Measurements from ENCODE around the gene SRP72. TPM values are rescaled to one million over a fixed set of nuclear protein-coding genes. Genes with fewer than 3 reads are reported as not detected.
"Not testable (repeated sequence)": the region's sequence is repeated elsewhere in the genome, so short reads cannot be mapped to it uniquely, and the experiment has no call there.

Gene SRP72
- total and polyA plus RNA-seq, 5 donors from 2014 or later: 111 to 196 (median 138) TPM

DNA sequence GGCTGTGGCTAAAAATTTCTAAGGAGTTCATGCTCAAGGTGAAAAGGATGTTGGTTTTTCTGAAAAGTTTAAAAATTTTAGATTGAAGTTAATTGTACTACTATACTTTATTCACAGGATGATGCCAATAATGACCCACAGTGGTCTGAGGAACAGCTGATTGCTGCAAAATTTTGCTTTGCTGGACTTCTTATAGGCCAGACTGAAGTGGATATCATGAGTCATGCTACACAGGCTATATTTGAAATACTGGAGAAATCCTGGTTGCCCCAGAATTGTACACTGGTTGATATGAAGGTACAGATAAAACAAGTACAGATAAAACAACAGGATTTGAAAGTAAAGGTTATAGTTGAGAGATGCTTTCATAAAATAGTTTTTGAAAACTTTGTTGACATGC lies 19.1 kb upstream of the SRP72 start:
- H3K9me3 Mint-ChIP-seq: peaks cover 0 to 2% (median 0%) of the 10 kb centered on the region in 7 donors
- H3K36me3 Mint-ChIP-seq: peaks cover 29% of the 10 kb centered on the region
- DNase-seq (no peak), ATAC-seq (ENCODE audit: low read depth in 2 of 2) (no peak)
- Histone ChIP-seq H3K27me3 (ENCODE audit: control insufficient read depth, insufficient read depth, low read length) (no peaks in the 10 kb centered on the region), H3K36me3 (ENCODE audit: control insufficient read depth, insufficient read depth, low read length) (peaks cover 14% of the 10 kb centered on the region), H3K9me3 (ENCODE audit: control insufficient read depth in 2 of 2, low read length in 2 of 2) (no peaks in the 10 kb centered on the region), H3K4me1 (ENCODE audit: control insufficient read depth, insufficient read depth, low read length, poor library complexity, severe bottlenecking) (no peaks in the 10 kb centered on the region), H3K4me3 (ENCODE audit: low read depth, low read length) (no peak overlapping the region), H3K27ac (ENCODE audit: insufficient read depth, low read length, poor library complexity, severe bottlenecking) (no peak overlapping the region)
- H3K4me1 Mint-ChIP-seq: peaks cover 9 to 11% (median 10%) of the 10 kb centered on the region in 4 donors
- no peak overlapping the region for H3K4me3 Mint-ChIP-seq
- H3K27me3 Mint-ChIP-seq: no peaks in the 10 kb centered on the region
- no peak overlapping the region for H3K27ac Mint-ChIP-seq

GRCh38 chr4:56449475-56449874 lies 17.9 kb upstream of the SRP72 start:
- H3K27ac ChIP-seq (ENCODE audit: insufficient read depth, low read length, poor library complexity, severe bottlenecking); H3K4me3 Mint-ChIP-seq; ATAC-seq (ENCODE audit: low read depth in 2 of 2); H3K4me1 ChIP-seq (ENCODE audit: control insufficient read depth, insufficient read depth, low read length, poor library complexity, severe bottlenecking); H3K9me3 ChIP-seq (ENCODE audit: control insufficient read depth in 2 of 2, low read length in 2 of 2); DNase-seq; H3K27me3 Mint-ChIP-seq; H3K27me3 ChIP-seq (ENCODE audit: control insufficient read depth, insufficient read depth, low read length); H3K4me3 ChIP-seq (ENCODE audit: low read depth, low read length); H3K9me3 Mint-ChIP-seq: not testable (repeated sequence)
- H3K36me3 ChIP-seq (ENCODE audit: control insufficient read depth, insufficient read depth, low read length): peaks cover 20% of the 10 kb centered on the region
- Mint-ChIP-seq H3K4me1 (peaks cover 8 to 12% (median 9%) of the 10 kb centered on the region in 4 donors), H3K27ac (peak overlapping the region in 1 of 3 donors; percentile 46), H3K36me3 (peaks cover 31% of the 10 kb centered on the region)

DNA sequence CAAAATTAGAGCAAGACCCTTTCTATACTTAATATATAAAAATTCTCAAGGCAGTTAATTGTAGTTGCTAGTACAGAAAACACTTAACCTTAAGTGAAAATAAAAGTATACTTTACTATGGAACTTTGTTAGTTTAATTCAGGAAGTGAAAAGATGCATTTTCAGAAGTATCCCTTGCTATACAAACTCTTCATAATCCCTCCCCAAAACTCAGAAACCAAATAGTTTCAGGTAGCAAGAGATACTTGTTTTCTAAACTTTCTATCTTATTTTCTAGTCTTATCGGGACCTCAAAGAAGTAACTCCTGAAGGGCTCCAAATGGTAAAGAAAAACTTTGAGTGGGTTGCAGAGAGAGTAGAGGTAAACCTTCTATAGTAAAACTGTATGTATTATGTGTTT lies 17.1 kb upstream of the SRP72 start:
- H3K36me3 ChIP-seq (ENCODE audit: control insufficient read depth, insufficient read depth, low read length): peaks cover 28% of the 10 kb centered on the region
- no peaks in the 10 kb centered on the region for H3K9me3 ChIP-seq (ENCODE audit: control insufficient read depth in 2 of 2, low read length in 2 of 2)
- peak overlapping the region in 1 of 3 donors; percentile 48 for H3K27ac Mint-ChIP-seq
- H3K4me1 ChIP-seq (ENCODE audit: control insufficient read depth, insufficient read depth, low read length, poor library complexity, severe bottlenecking): no peaks in the 10 kb centered on the region
- H3K36me3 Mint-ChIP-seq: peaks cover 28% of the 10 kb centered on the region
- no peak overlapping the region for H3K4me3 Mint-ChIP-seq
- H3K9me3 Mint-ChIP-seq: peaks cover 0 to 2% (median 0%) of the 10 kb centered on the region in 7 donors
- H3K27me3 ChIP-seq (ENCODE audit: control insufficient read depth, insufficient read depth, low read length): no peaks in the 10 kb centered on the region
- DNase-seq (no peak), ATAC-seq (ENCODE audit: low read depth in 2 of 2) (no peak)
- H3K27me3 Mint-ChIP-seq: no peaks in the 10 kb centered on the region
- H3K4me3 ChIP-seq (ENCODE audit: low read depth, low read length): no peak overlapping the region
- no peak overlapping the region for H3K27ac ChIP-seq (ENCODE audit: insufficient read depth, low read length, poor library complexity, severe bottlenecking)
- H3K4me1 Mint-ChIP-seq: peaks cover 6 to 11% (median 8%) of the 10 kb centered on the region in 4 donors

DNA sequence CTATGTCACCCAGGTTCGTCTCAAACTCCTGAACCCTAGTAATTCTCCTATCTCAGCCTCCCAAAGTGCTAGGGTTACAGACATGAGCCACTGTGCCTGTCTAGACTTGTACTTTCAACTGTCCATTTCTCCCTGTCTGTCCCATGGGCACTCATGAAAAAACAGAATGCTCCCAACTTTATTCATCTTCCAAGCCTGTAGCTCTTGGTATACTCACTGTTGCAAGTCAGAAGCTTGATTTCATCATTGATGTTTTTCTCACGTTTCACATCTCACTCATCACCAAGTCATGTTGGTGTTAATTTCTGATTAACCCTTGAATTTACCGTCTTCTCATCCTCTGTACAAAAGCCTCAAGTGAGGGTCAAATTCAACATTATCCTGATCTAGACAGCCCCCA lies 7.3 kb upstream of the SRP72 start:
- Mint-ChIP-seq H3K27me3 (no peaks in the 10 kb centered on the region), H3K4me1 (peaks cover 18 to 31% (median 28%) of the 10 kb centered on the region in 4 donors), H3K9me3 (peaks cover 0 to 2% (median 0%) of the 10 kb centered on the region in 7 donors), H3K4me3 (no peak overlapping the region), H3K36me3 (peaks cover 30% of the 10 kb centered on the region), H3K27ac (peak overlapping the region in 2 of 3 donors; percentile 28 to 70)
- peaks cover 36% of the 10 kb centered on the region for H3K36me3 ChIP-seq (ENCODE audit: control insufficient read depth, insufficient read depth, low read length)
- DNase-seq (no peak), ATAC-seq (ENCODE audit: low read depth in 2 of 2) (no peak)
- no peak overlapping the region for H3K4me3 ChIP-seq (ENCODE audit: low read depth, low read length)
- H3K4me1 ChIP-seq (ENCODE audit: control insufficient read depth, insufficient read depth, low read length, poor library complexity, severe bottlenecking): no peaks in the 10 kb centered on the region
- no peaks in the 10 kb centered on the region for H3K27me3 ChIP-seq (ENCODE audit: control insufficient read depth, insufficient read depth, low read length)
- H3K9me3 ChIP-seq (ENCODE audit: control insufficient read depth in 2 of 2, low read length in 2 of 2): no peaks in the 10 kb centered on the region
- H3K27ac ChIP-seq (ENCODE audit: insufficient read depth, low read length, poor library complexity, severe bottlenecking): no peak overlapping the region

DNA sequence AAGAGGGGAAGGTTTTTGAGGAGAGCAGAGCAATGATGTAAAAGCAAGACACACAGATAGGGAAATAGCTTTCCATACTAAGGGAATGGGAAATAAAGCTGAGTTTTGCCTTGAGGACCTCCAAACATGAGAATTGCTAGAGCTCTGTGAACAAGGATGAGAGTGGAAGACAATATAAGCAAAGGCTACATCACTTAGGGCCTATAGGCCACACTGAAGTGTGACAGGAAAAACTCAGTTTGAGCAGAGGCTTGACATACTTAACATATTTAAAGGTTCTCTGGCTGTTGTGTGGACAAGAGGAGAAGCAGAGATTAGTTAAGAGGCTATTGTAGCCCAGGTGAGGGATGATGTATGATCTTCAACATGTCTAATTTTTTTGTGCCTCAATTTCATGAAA lies 5.3 kb upstream of the SRP72 start:
- Mint-ChIP-seq H3K27me3 (no peaks in the 10 kb centered on the region), H3K9me3 (no peaks in the 10 kb centered on the region), H3K4me3 (peak overlapping the region in 1 of 4 donors; percentile 39), H3K36me3 (peaks cover 23% of the 10 kb centered on the region), H3K4me1 (peaks cover 30 to 52% (median 36%) of the 10 kb centered on the region in 4 donors), H3K27ac (no peak overlapping the region)
- Histone ChIP-seq H3K4me3 (ENCODE audit: low read depth, low read length) (no peak overlapping the region), H3K4me1 (ENCODE audit: control insufficient read depth, insufficient read depth, low read length, poor library complexity, severe bottlenecking) (peaks cover 16% of the 10 kb centered on the region), H3K27me3 (ENCODE audit: control insufficient read depth, insufficient read depth, low read length) (no peaks in the 10 kb centered on the region), H3K27ac (ENCODE audit: insufficient read depth, low read length, poor library complexity, severe bottlenecking) (no peak overlapping the region), H3K36me3 (ENCODE audit: control insufficient read depth, insufficient read depth, low read length) (peaks cover 34% of the 10 kb centered on the region), H3K9me3 (ENCODE audit: control insufficient read depth in 2 of 2, low read length in 2 of 2) (no peaks in the 10 kb centered on the region)
- DNase-seq (no peak), ATAC-seq (ENCODE audit: low read depth in 2 of 2) (no peak)

DNA sequence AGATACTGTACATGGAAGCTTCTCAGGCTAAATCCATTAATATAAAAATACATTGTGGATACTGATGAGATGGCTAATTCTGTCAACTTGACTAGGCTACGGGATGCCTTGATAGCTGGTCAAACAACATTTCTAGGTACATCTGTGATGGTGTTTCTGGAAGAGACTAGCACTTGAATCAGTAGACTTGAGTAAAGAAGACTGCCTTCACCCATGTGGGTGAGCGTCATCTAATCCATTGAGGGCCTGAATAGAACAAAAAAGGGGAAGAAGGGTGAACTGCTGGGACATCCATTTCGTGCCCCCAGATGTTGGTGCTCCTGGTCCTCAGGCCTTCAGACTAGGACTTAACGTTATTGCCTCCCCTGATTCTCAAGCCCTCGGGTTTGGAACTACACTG lies 3.7 kb upstream of the SRP72 start:
- ATAC-seq (ENCODE audit: low read depth in 2 of 2): no peak
- H3K9me3 ChIP-seq (ENCODE audit: control insufficient read depth in 2 of 2, low read length in 2 of 2): no peaks in the 10 kb centered on the region
- peaks cover 36 to 65% (median 48%) of the 10 kb centered on the region in 4 donors for H3K4me1 Mint-ChIP-seq
- no peaks in the 10 kb centered on the region for H3K9me3 Mint-ChIP-seq
- H3K36me3 Mint-ChIP-seq: peaks cover 23% of the 10 kb centered on the region
- H3K4me3 Mint-ChIP-seq: peak overlapping the region in 2 of 4 donors; percentile 35 to 97
- no peak overlapping the region for H3K27ac Mint-ChIP-seq
- no peak overlapping the region for H3K4me3 ChIP-seq (ENCODE audit: low read depth, low read length)
- DNase-seq: no peak
- H3K4me1 ChIP-seq (ENCODE audit: control insufficient read depth, insufficient read depth, low read length, poor library complexity, severe bottlenecking): peaks cover 25% of the 10 kb centered on the region
- H3K27ac ChIP-seq (ENCODE audit: insufficient read depth, low read length, poor library complexity, severe bottlenecking): no peak overlapping the region
- H3K27me3 ChIP-seq (ENCODE audit: control insufficient read depth, insufficient read depth, low read length): no peaks in the 10 kb centered on the region
- peaks cover 29% of the 10 kb centered on the region for H3K36me3 ChIP-seq (ENCODE audit: control insufficient read depth, insufficient read depth, low read length)
- H3K27me3 Mint-ChIP-seq: no peaks in the 10 kb centered on the region

DNA sequence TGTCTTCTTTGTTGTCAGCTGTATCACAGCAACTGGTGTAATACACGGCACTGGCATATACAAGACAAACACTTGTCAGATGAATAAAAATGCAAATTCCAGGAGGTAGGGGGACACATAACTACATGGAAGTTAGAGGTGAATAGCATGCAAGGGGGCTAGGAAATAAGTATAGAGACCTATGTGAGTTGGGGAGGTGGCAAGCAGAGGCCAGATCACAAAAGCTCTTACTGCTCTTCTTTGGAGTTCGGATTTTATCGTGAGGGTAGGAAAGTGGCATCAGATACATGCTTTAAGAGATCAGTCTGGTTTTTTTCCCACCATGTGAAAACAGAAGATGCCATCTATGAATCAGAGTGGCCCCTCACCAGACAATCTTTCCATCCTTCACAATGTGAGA lies 2.8 kb upstream of the SRP72 start:
- ATAC-seq (ENCODE audit: low read depth in 2 of 2) (no peak), DNase-seq (no peak)
- Histone ChIP-seq H3K9me3 (ENCODE audit: control insufficient read depth in 2 of 2, low read length in 2 of 2) (no peaks in the 10 kb centered on the region), H3K36me3 (ENCODE audit: control insufficient read depth, insufficient read depth, low read length) (peaks cover 23% of the 10 kb centered on the region), H3K27me3 (ENCODE audit: control insufficient read depth, insufficient read depth, low read length) (no peaks in the 10 kb centered on the region), H3K4me1 (ENCODE audit: control insufficient read depth, insufficient read depth, low read length, poor library complexity, severe bottlenecking) (peaks cover 30% of the 10 kb centered on the region), H3K4me3 (ENCODE audit: low read depth, low read length) (no peak overlapping the region), H3K27ac (ENCODE audit: insufficient read depth, low read length, poor library complexity, severe bottlenecking) (no peak overlapping the region)
- Mint-ChIP-seq H3K4me1 (peaks cover 43 to 72% (median 54%) of the 10 kb centered on the region in 4 donors), H3K9me3 (no peaks in the 10 kb centered on the region), H3K4me3 (peak overlapping the region in 3 of 4 donors; percentile 2 to 97 (median 45)), H3K27ac (peak overlapping the region in 1 of 3 donors; percentile 82), H3K36me3 (peaks cover 23% of the 10 kb centered on the region), H3K27me3 (no peaks in the 10 kb centered on the region)

DNA sequence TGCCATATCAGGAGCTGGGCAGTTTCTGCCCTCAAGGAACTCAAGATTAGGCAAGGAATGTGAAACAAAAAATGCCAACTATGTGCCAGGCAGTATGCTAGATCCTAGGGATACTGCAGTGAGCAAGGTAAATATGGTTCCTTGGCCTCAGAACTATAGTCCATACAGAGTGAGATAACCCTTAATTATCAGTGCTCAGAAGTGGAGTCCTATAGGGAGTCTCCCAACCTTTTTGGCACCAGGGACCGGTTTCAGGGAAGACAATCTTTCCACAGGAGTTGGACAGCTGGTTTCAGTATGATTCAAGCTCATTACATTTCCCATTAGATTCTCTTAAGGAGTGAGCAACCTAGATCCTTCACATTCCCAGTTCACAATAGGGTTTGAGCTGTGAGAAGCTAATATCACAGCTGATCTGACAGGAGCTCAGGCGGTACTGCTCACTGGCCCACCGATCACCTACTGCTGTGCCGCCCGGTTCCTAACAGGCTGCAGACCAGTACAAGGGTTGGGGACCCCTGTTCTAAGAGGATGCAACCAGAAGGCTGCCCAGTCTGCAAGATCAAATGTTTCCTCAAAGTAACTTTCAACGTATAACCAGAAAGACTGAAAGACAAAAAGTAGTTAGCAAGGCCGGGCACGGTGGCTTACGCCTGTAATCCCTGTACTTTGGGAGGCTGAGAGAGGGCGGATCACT lies 1.7 kb upstream of the SRP72 start:
- no peaks in the 10 kb centered on the region for H3K9me3 Mint-ChIP-seq
- DNase-seq (no peak), ATAC-seq (ENCODE audit: low read depth in 2 of 2) (no peak)
- Histone ChIP-seq H3K4me3 (ENCODE audit: low read depth, low read length) (peak overlapping the region; percentile 100), H3K4me1 (ENCODE audit: control insufficient read depth, insufficient read depth, low read length, poor library complexity, severe bottlenecking) (peaks cover 35% of the 10 kb centered on the region), H3K27ac (ENCODE audit: insufficient read depth, low read length, poor library complexity, severe bottlenecking) (no peak overlapping the region), H3K27me3 (ENCODE audit: control insufficient read depth, insufficient read depth, low read length) (no peaks in the 10 kb centered on the region), H3K9me3 (ENCODE audit: control insufficient read depth in 2 of 2, low read length in 2 of 2) (no peaks in the 10 kb centered on the region), H3K36me3 (ENCODE audit: control insufficient read depth, insufficient read depth, low read length) (peaks cover 14% of the 10 kb centered on the region)
- no peaks in the 10 kb centered on the region for H3K27me3 Mint-ChIP-seq
- H3K36me3 Mint-ChIP-seq: peaks cover 14% of the 10 kb centered on the region
- H3K27ac Mint-ChIP-seq: peak overlapping the region; percentile 86 to 98 (median 98)
- H3K4me3 Mint-ChIP-seq: peak overlapping the region; percentile 96 to 99 (median 97)
- peaks cover 45 to 78% (median 60%) of the 10 kb centered on the region in 4 donors for H3K4me1 Mint-ChIP-seq

Measured in CD4-positive, CD25-positive, alpha-beta regulatory T cell (primary cell).